Neural crest cell (in vitro differentiated cells): ENCODE measurements around the gene RBM14. TPM values are rescaled to one million over a fixed set of nuclear protein-coding genes. Genes with fewer than 3 reads are reported as not detected.

Experiments used
- DNase-seq: peaks from one replicate; pipeline ENCODE4 v3.0.0; 2021; ENCODE audit warnings: low read depth, mixed read lengths, low spot score
- H3K27ac Mint-ChIP-seq: one replicate; pipeline ENCODE4 v1.8.0; 2021; ENCODE audit warnings: mild to moderate bottlenecking, mixed read lengths; ENCODE audit not compliant: unreplicated experiment
- H3K27me3 Mint-ChIP-seq: 2 replicates; pipeline ENCODE4 v1.8.0; 2021; ENCODE audit warnings: low read depth, mild to moderate bottlenecking, mixed read lengths
- H3K36me3 Mint-ChIP-seq: 2 replicates; pipeline ENCODE4 v1.8.0; 2021; ENCODE audit warnings: low read depth, mild to moderate bottlenecking, mixed read lengths
- H3K4me1 Mint-ChIP-seq: 2 replicates; pipeline ENCODE4 v1.8.0; 2021; ENCODE audit warnings: mixed read lengths
- H3K4me3 Mint-ChIP-seq: one replicate; pipeline ENCODE4 v1.8.0; 2021; ENCODE audit warnings: mild to moderate bottlenecking, mixed read lengths
- H3K9me3 Mint-ChIP-seq: 2 replicates; pipeline ENCODE4 v1.8.0; 2021; ENCODE audit warnings: mixed read lengths
- total RNA-seq: library from RNA; stranded (reverse); gene quantifications from 2 replicates; pipeline ENCODE4 v1.2.1, GENCODE V29; 2021
- TF ChIP-seq, protein P1 (sequence below): fragments of 200-600 bp; sonication (generic); conservative IDR thresholded peaks from 2 replicates; pipeline ENCODE4 v1.5.0; 2021; ENCODE audit warnings: antibody characterized with exemption, mild to moderate bottlenecking

The RBM14 gene
- total RNA-seq, 1 donor from 2014 or later: 160 TPM

- Mint-ChIP-seq H3K4me3 (no peak overlapping the region), H3K4me1 (peaks cover 16% of the 10 kb centered on the region), H3K36me3 (peaks cover 47% of the 10 kb centered on the region), H3K27ac (no peak overlapping the region), H3K27me3 (peaks cover 3% of the 10 kb centered on the region), H3K9me3 (no peaks in the 10 kb centered on the region)
- TF ChIP-seq, protein P1, sequence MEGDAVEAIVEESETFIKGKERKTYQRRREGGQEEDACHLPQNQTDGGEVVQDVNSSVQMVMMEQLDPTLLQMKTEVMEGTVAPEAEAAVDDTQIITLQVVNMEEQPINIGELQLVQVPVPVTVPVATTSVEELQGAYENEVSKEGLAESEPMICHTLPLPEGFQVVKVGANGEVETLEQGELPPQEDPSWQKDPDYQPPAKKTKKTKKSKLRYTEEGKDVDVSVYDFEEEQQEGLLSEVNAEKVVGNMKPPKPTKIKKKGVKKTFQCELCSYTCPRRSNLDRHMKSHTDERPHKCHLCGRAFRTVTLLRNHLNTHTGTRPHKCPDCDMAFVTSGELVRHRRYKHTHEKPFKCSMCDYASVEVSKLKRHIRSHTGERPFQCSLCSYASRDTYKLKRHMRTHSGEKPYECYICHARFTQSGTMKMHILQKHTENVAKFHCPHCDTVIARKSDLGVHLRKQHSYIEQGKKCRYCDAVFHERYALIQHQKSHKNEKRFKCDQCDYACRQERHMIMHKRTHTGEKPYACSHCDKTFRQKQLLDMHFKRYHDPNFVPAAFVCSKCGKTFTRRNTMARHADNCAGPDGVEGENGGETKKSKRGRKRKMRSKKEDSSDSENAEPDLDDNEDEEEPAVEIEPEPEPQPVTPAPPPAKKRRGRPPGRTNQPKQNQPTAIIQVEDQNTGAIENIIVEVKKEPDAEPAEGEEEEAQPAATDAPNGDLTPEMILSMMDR: no peak
- no peak for DNase-seq
These were observed 34.6 kb downstream of the RBM14 start for GRCh38 chr11:66651016-66651415.

DNA sequence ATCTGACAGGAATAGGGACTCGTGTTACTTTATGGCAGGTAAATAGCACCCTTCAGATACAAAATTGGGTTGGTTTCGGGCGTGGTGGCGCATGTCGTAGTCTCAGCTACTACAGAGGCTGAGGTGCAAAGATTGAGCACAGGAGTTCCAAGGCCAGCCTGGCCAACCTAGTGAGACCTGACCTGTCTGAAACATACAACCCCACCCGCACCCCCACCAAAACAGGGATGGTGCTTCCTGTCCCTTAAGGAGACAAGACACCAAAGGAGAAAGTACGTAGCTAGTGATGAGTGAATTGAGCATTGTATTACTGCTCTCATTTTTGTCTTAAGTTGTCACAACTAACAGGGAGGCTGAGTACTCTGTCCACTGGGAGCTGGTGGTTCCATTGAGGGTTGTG is 36.2 kb downstream of the RBM14 start:
- H3K36me3 Mint-ChIP-seq: peaks cover 33% of the 10 kb centered on the region
- H3K9me3 Mint-ChIP-seq: no peaks in the 10 kb centered on the region
- peaks cover 3% of the 10 kb centered on the region for H3K27me3 Mint-ChIP-seq
- DNase-seq: no peak
- H3K4me3 Mint-ChIP-seq: no peak overlapping the region
- TF ChIP-seq, protein P1: no peak
- H3K4me1 Mint-ChIP-seq: peaks cover 4% of the 10 kb centered on the region
- no peak overlapping the region for H3K27ac Mint-ChIP-seq

DNA sequence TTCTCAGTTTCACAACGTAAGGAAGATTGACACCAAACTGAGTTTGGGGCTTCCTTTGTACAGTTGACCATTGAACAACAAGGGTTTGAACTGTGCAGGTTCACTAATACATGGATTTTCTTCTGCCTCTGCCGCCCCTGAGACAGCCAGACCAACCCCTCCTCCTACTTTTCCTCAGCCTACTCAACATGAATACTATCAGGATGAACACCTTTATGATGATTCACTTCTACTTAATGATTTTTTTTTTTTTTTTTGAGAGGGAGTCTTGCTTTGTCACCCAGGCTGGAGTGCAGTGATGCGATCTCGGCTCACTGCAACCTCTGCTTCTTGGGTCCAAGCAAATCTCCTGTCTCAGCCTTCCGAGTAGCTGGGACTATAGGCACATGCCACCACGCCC is 36.7 kb downstream of the RBM14 start:
- Mint-ChIP-seq H3K4me3 (peak overlapping the region; percentile 32), H3K9me3 (no peaks in the 10 kb centered on the region), H3K27ac (no peak overlapping the region), H3K4me1 (peaks cover 3% of the 10 kb centered on the region), H3K27me3 (peaks cover 3% of the 10 kb centered on the region), H3K36me3 (peaks cover 32% of the 10 kb centered on the region)
- TF ChIP-seq, protein P1: no peak
- DNase-seq: no peak

- no peak overlapping the region for H3K4me3 Mint-ChIP-seq
- H3K4me1 Mint-ChIP-seq: peaks cover 6% of the 10 kb centered on the region
- H3K27me3 Mint-ChIP-seq: peaks cover 3% of the 10 kb centered on the region
- H3K27ac Mint-ChIP-seq: no peak overlapping the region
- no peak for DNase-seq
- no peaks in the 10 kb centered on the region for H3K9me3 Mint-ChIP-seq
- peaks cover 11% of the 10 kb centered on the region for H3K36me3 Mint-ChIP-seq
- TF ChIP-seq, protein P1: no peak
These were observed 43.3 kb downstream of the RBM14 start for GRCh38 chr11:66659763-66660162.

DNA sequence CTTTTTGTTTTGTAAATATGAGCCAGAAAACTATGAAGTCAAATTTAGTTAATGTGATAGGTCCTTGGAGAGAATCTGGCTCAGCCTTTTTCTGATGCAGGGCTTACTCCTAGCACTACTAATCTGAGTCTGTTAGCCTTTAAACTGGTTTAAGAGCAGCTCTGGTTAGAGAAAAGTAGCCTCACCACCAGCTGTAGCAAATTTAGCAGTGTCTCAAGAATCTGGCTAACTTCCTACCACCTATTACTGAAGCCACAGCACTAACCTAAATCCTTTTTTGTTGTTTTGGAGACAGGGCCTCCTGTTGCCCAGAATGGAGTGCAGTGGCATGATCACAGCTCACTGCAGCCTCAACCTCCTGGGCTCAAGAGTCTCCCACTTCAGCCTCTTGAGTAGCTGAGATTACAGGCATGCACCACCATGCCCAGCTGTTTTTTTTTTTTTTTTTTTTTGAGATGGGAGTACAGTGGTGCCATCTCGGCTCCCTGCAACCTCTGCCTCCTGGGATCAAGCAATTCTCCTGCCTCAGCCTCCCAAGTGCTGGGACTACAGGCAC is 47.4 kb downstream of the RBM14 start:
- Mint-ChIP-seq H3K27ac (no peak overlapping the region), H3K36me3 (peaks cover 22% of the 10 kb centered on the region), H3K27me3 (no peaks in the 10 kb centered on the region), H3K9me3 (no peaks in the 10 kb centered on the region), H3K4me3 (no peak overlapping the region), H3K4me1 (peaks cover 12% of the 10 kb centered on the region)
- TF ChIP-seq, protein P1: no peak
- no peak for DNase-seq
